Activated B cell treated with CpG ODN at 0.5 μM for 24 hours (primary cell): ENCODE results near the gene RSPH4A. TPM values are rescaled to one million over a fixed set of nuclear protein-coding genes. Genes with fewer than 3 reads are reported as not detected.

Experiments used
- ATAC-seq: fragments of 200-7000 bp; cut with Tn5 transposase; one replicate; pipeline ENCODE4 v1.10.0; 2021; ENCODE audit warnings: low read depth, mild to moderate bottlenecking, moderate library complexity
- CTCF ChIA-PET: fragments of 350-600 bp; sonication (Branson Sonifier 250); formaldehyde crosslinking; loops from one replicate; lab custom pipeline; 2021; ENCODE audit warnings: antibody characterized with exemption; lab: Charles Lee
- POLR2A ChIA-PET: fragments of 350-600 bp; sonication (Branson Sonifier 250); formaldehyde crosslinking; loops from one replicate; lab custom pipeline; 2021; ENCODE audit warnings: antibody characterized with exemption; lab: Charles Lee
- DNase-seq: peaks from one replicate; pipeline ENCODE4 v3.0.0; 2022
- H3K27ac Mint-ChIP-seq: one replicate; pipeline ENCODE4 v1.8.0; 2020; ENCODE audit warnings: mixed read lengths
- H3K27me3 Mint-ChIP-seq: one replicate; pipeline ENCODE4 v1.8.0; 2021; ENCODE audit warnings: mixed read lengths
- H3K36me3 Mint-ChIP-seq: one replicate; pipeline ENCODE4 v1.8.0; 2021; ENCODE audit warnings: low read depth, mixed read lengths
- H3K4me1 Mint-ChIP-seq: one replicate; pipeline ENCODE4 v1.8.0; 2021; ENCODE audit warnings: mixed read lengths
- H3K4me3 Mint-ChIP-seq: one replicate; pipeline ENCODE4 v1.8.0; 2020; ENCODE audit warnings: mild to moderate bottlenecking, mixed read lengths
- H3K9me3 Mint-ChIP-seq: one replicate; pipeline ENCODE4 v1.8.0; 2020; ENCODE audit warnings: mixed read lengths
- CTCF ChIP-seq: fragments of 200-600 bp; IDR thresholded peaks from one replicate; pipeline ENCODE4 v1.8.0; 2022; ENCODE audit warnings: antibody characterized with exemption, mild to moderate bottlenecking
- intact Hi-C: fragments of 100-400 bp; cut with micrococcal nuclease; formaldehyde crosslinking; loops from one replicate; pipeline ENCODE4 v1.15.1; 2024
- total RNA-seq: library from RNA; stranded (reverse); gene quantifications from 2 replicates; pipeline ENCODE4 v1.2.3, GENCODE V29; 2022

Gene RSPH4A
- total RNA-seq, 1 donor from 2014 or later = 0.40 TPM

- H3K27me3 Mint-ChIP-seq = no peaks in the 10 kb centered on the region
- no peak for ATAC-seq
- H3K9me3 Mint-ChIP-seq = peaks cover 2% of the 10 kb centered on the region
- DNase-seq = no peak
- ChIA-PET POLR2A (no interaction called here), CTCF (no interaction called here)
- intact Hi-C loops = no loop called here
- peaks cover 46% of the 10 kb centered on the region for H3K36me3 Mint-ChIP-seq
- no peak overlapping the region for H3K27ac Mint-ChIP-seq
- no peak for TF ChIP-seq CTCF
- H3K4me1 Mint-ChIP-seq = peaks cover 25% of the 10 kb centered on the region
- H3K4me3 Mint-ChIP-seq = no peak overlapping the region
These were observed 17.4 kb downstream of the RSPH4A start for GRCh38 chr6:116633685-116634084.

- Mint-ChIP-seq H3K4me3 (no peak overlapping the region), H3K4me1 (peaks cover 2% of the 10 kb centered on the region), H3K27me3 (no peaks in the 10 kb centered on the region), H3K9me3 (no peaks in the 10 kb centered on the region), H3K36me3 (peaks cover 60% of the 10 kb centered on the region), H3K27ac (no peak overlapping the region)
- intact Hi-C loops = loop anchor here (5.0 kb wide), 2 partner anchors 361 to 381 kb away; no protein-coding TSS in a partner anchor
- POLR2A ChIA-PET = no interaction called here
- CTCF ChIA-PET = interaction anchor here (0.7 to 2.2 kb wide), 3 partner anchors 23 to 114 kb away, joined by 3 to 6 read pairs (median 3); no protein-coding TSS in a partner anchor
- no peak for ATAC-seq
- no peak for TF ChIP-seq CTCF
- no peak for DNase-seq
These were observed 31.9 kb downstream of the RSPH4A start for GRCh38 chr6:116648156-116648555.

- Mint-ChIP-seq H3K4me3 (no peak overlapping the region), H3K9me3 (no peaks in the 10 kb centered on the region), H3K4me1 (peaks cover 2% of the 10 kb centered on the region), H3K27me3 (no peaks in the 10 kb centered on the region), H3K36me3 (peaks cover 60% of the 10 kb centered on the region), H3K27ac (no peak overlapping the region)
- DNase-seq (no peak), ATAC-seq (no peak)
- no peak for TF ChIP-seq CTCF
- intact Hi-C loops = loop anchor here (5.0 kb wide), 2 partner anchors 362 to 382 kb away; no protein-coding TSS in a partner anchor
- ChIA-PET POLR2A (no interaction called here), CTCF (interaction anchor here (1.2 to 2.2 kb wide), 2 partner anchors 22 to 115 kb away, joined by 3 to 6 read pairs; no protein-coding TSS in a partner anchor)
These were observed 32.9 kb downstream of the RSPH4A start for GRCh38 chr6:116649129-116649528.

- CTCF ChIA-PET = no interaction called here
These were observed 35.6 kb downstream of the RSPH4A start for GRCh38 chr6:116651916-116652315.

GRCh38 chr6:116661594-116661993, 45.3 kb downstream of the RSPH4A start:
- no peak for TF ChIP-seq CTCF
- H3K9me3 Mint-ChIP-seq = no peaks in the 10 kb centered on the region
- no peak overlapping the region for H3K4me3 Mint-ChIP-seq
- no peak overlapping the region for H3K27ac Mint-ChIP-seq
- no peak for DNase-seq
- CTCF ChIA-PET = interaction anchor here (0.5 kb wide), 1 partner anchor 117 kb away, joined by 3 read pairs; no protein-coding TSS in a partner anchor
- H3K36me3 Mint-ChIP-seq = peaks cover 50% of the 10 kb centered on the region
- POLR2A ChIA-PET = no interaction called here
- no peaks in the 10 kb centered on the region for H3K27me3 Mint-ChIP-seq
- peaks cover 40% of the 10 kb centered on the region for H3K4me1 Mint-ChIP-seq
- intact Hi-C loops = no loop called here
- no peak for ATAC-seq

More at GRCh38 chr6:116651916-116652315, 35.6 kb downstream of the RSPH4A start:
- H3K36me3 Mint-ChIP-seq = peaks cover 64% of the 10 kb centered on the region
- H3K4me3 Mint-ChIP-seq = no peak overlapping the region
- intact Hi-C loops = no loop called here
- DNase-seq (no peak), ATAC-seq (no peak)
- H3K4me1 Mint-ChIP-seq = no peaks in the 10 kb centered on the region
- H3K27ac Mint-ChIP-seq = no peak overlapping the region
- TF ChIP-seq CTCF = no peak
- no peaks in the 10 kb centered on the region for H3K27me3 Mint-ChIP-seq
- H3K9me3 Mint-ChIP-seq = no peaks in the 10 kb centered on the region
- POLR2A ChIA-PET = no interaction called here
